ENCODE measurements around the gene CFAP61. TPM values are rescaled to one million over a fixed set of nuclear protein-coding genes. Genes with fewer than 3 reads are reported as not detected.

CFAP61 gene
- total RNA-seq, 1 experiment from 2014 or later: not detected

- no peaks in the 10 kb centered on the region for H3F3A ChIP-seq (ENCODE audit: low read length, unreplicated experiment)
- no peak overlapping the region for H3K9ac ChIP-seq (ENCODE audit: low read length)
- H3K27ac ChIP-seq (ENCODE audit: low read length): no peak overlapping the region
- CTCF ChIA-PET: no interaction called here
- ATAC-seq: no peak
- no TSS peak for BruUV-seq (replicated peaks)
- no peak overlapping the region for H2AFZ ChIP-seq (ENCODE audit: low read length)
- no peaks in the 10 kb centered on the region for H4K20me1 ChIP-seq (ENCODE audit: low read length)
- no peaks in the 10 kb centered on the region for H3K36me3 ChIP-seq (ENCODE audit: low read depth, low read length)
- no peak overlapping the region for H3K4me3 ChIP-seq (ENCODE audit: low read length)
- no peaks in the 10 kb centered on the region for H3K79me2 ChIP-seq (ENCODE audit: low read length)
- no peak overlapping the region for H3K4me2 ChIP-seq (ENCODE audit: low read length)
- POLR2A ChIA-PET (ENCODE audit: unreplicated experiment): no interaction called here
- H3K27me3 ChIP-seq (ENCODE audit: low read length): no peaks in the 10 kb centered on the region
- no peaks in the 10 kb centered on the region for H3K4me1 ChIP-seq (ENCODE audit: insufficient read depth, low read length)
- DNase-seq: no peak
- TF ChIP-seq, protein P1, sequence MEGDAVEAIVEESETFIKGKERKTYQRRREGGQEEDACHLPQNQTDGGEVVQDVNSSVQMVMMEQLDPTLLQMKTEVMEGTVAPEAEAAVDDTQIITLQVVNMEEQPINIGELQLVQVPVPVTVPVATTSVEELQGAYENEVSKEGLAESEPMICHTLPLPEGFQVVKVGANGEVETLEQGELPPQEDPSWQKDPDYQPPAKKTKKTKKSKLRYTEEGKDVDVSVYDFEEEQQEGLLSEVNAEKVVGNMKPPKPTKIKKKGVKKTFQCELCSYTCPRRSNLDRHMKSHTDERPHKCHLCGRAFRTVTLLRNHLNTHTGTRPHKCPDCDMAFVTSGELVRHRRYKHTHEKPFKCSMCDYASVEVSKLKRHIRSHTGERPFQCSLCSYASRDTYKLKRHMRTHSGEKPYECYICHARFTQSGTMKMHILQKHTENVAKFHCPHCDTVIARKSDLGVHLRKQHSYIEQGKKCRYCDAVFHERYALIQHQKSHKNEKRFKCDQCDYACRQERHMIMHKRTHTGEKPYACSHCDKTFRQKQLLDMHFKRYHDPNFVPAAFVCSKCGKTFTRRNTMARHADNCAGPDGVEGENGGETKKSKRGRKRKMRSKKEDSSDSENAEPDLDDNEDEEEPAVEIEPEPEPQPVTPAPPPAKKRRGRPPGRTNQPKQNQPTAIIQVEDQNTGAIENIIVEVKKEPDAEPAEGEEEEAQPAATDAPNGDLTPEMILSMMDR (conservative IDR thresholded peaks at IDR 0.05; ENCODE audit: low read depth, low read length): no peak
- TF ChIP-seq EZH2phosphoT487 (IDR thresholded peaks at IDR 0.05; ENCODE audit: borderline replicate concordance, low read length) (no peak), EZH2 (IDR thresholded peaks at IDR 0.05; ENCODE audit: low read length, unreplicated experiment) (no peak)
- intact Hi-C loops (cut with micrococcal nuclease): no loop called here
- no peaks in the 10 kb centered on the region for H3K9me2 ChIP-seq (replicated peaks; ENCODE audit: low read length)
- no peaks in the 10 kb centered on the region for H3K9me3 ChIP-seq (ENCODE audit: low read length)
Measured at GRCh38 chr20:20395087-20395486, 342.8 kb downstream of the CFAP61 start.

DNA sequence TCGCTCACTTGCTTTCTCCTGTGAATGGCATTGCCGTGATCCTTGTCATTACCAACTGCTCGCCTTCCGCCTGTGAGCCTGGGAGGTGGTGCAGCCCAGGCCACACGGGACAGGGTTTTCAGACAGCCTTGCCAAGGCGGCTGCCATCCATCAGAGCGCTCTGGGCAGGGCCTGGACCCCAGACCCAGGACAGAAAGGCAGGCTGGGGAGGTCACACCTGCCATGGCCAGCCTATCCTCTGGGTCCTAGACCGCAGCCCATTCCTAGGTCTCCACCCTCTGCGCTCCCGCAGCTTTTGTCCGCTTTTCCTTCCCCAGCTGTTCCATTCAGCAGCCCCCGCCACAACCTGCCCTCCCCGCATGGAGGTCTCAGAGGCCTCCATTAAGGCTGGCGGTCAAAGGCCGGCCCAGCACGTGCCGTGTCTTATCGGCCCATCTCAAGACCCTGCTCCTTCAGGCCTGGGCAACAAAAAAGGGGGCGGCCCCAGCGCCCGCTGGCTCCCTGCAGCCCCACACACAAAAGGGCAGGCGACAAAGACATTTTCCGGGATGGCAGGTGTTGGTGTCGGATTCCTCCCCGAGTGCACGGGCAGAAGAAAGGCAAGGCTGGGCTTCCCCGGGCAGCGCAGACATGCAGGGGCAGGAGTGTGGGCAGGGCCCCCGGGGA, 343.7 kb downstream of the CFAP61 start:
- no peak overlapping the region for H3K27ac ChIP-seq (ENCODE audit: low read length)
- H2AFZ ChIP-seq (ENCODE audit: low read length): no peak overlapping the region
- H3F3A ChIP-seq (ENCODE audit: low read length, unreplicated experiment): no peaks in the 10 kb centered on the region
- no peaks in the 10 kb centered on the region for H3K9me3 ChIP-seq (ENCODE audit: low read length)
- BruUV-seq (replicated peaks): no TSS peak
- TF ChIP-seq, protein P1 (conservative IDR thresholded peaks at IDR 0.05; ENCODE audit: low read depth, low read length): no peak
- TF ChIP-seq EZH2phosphoT487 (IDR thresholded peaks at IDR 0.05; ENCODE audit: borderline replicate concordance, low read length) (no peak), EZH2 (IDR thresholded peaks at IDR 0.05; ENCODE audit: low read length, unreplicated experiment) (no peak)
- POLR2A ChIA-PET (ENCODE audit: unreplicated experiment): no interaction called here
- DNase-seq (no peak), ATAC-seq (no peak)
- no peak overlapping the region for H3K4me3 ChIP-seq (ENCODE audit: low read length)
- H3K4me1 ChIP-seq (ENCODE audit: insufficient read depth, low read length): no peaks in the 10 kb centered on the region
- H3K9ac ChIP-seq (ENCODE audit: low read length): no peak overlapping the region
- no peaks in the 10 kb centered on the region for H3K36me3 ChIP-seq (ENCODE audit: low read depth, low read length)
- H4K20me1 ChIP-seq (ENCODE audit: low read length): no peaks in the 10 kb centered on the region
- H3K9me2 ChIP-seq (replicated peaks; ENCODE audit: low read length): no peaks in the 10 kb centered on the region
- H3K4me2 ChIP-seq (ENCODE audit: low read length): no peak overlapping the region
- H3K27me3 ChIP-seq (ENCODE audit: low read length): no peaks in the 10 kb centered on the region
- CTCF ChIA-PET: no interaction called here
- intact Hi-C loops (cut with micrococcal nuclease): no loop called here
- H3K79me2 ChIP-seq (ENCODE audit: low read length): no peaks in the 10 kb centered on the region

DNA sequence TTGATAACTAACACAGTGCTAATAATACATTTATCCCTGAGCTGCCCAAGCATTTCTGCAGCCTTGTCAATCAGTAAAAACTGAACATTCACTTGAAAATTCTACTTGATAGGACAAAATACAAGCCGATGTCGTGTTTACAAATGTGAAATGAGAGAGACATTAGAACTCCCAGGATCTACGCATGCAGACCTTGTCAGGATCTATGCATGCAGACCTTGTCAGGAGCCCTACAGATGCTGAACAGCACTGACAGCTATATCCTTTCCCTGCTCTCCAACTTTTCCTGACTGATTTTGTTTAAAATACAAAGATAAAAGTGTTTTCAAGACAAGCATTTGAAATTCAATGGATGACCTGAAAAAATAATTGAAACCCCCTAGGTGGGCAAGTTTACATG, 344.5 kb downstream of the CFAP61 start:
- no peak for ATAC-seq
- Histone ChIP-seq H3F3A (ENCODE audit: low read length, unreplicated experiment) (no peaks in the 10 kb centered on the region), H3K4me1 (ENCODE audit: insufficient read depth, low read length) (no peaks in the 10 kb centered on the region), H3K9ac (ENCODE audit: low read length) (no peak overlapping the region), H4K20me1 (ENCODE audit: low read length) (no peaks in the 10 kb centered on the region), H3K27ac (ENCODE audit: low read length) (no peak overlapping the region), H3K4me3 (ENCODE audit: low read length) (no peak overlapping the region), H3K9me3 (ENCODE audit: low read length) (no peaks in the 10 kb centered on the region), H3K79me2 (ENCODE audit: low read length) (no peaks in the 10 kb centered on the region), H2AFZ (ENCODE audit: low read length) (no peak overlapping the region), H3K36me3 (ENCODE audit: low read depth, low read length) (no peaks in the 10 kb centered on the region), H3K27me3 (ENCODE audit: low read length) (no peaks in the 10 kb centered on the region), H3K9me2 (replicated peaks; ENCODE audit: low read length) (no peaks in the 10 kb centered on the region), H3K4me2 (ENCODE audit: low read length) (no peak overlapping the region)
- DNase-seq: no peak
- no peak for TF ChIP-seq EZH2 (IDR thresholded peaks at IDR 0.05; ENCODE audit: low read length, unreplicated experiment)
- TF ChIP-seq, protein P1 (conservative IDR thresholded peaks at IDR 0.05; ENCODE audit: low read depth, low read length): no peak
- no peak for TF ChIP-seq EZH2phosphoT487 (IDR thresholded peaks at IDR 0.05; ENCODE audit: borderline replicate concordance, low read length)
- ChIA-PET POLR2A (ENCODE audit: unreplicated experiment) (no interaction called here), CTCF (no interaction called here)
- no TSS peak for BruUV-seq (replicated peaks)
- intact Hi-C loops (cut with micrococcal nuclease): no loop called here
